A673 (cell line): ENCODE data around the gene ULK4. TPM values are rescaled to one million over a fixed set of nuclear protein-coding genes. Genes with fewer than 3 reads are reported as not detected.
"Not testable (repeated sequence)": the region's sequence is repeated elsewhere in the genome, so short reads cannot be mapped to it uniquely, and the experiment has no call there.

ENCODE experiments used
- BruUV-seq: library from RNA; stranded (reverse); fragments of 400-500 nt; replicated peaks from 2 replicates; lab custom pipeline; 2021; lab: Mats Ljungman, UMichigan
- CTCF ChIA-PET: fragments of 300-600 bp; sonication (Branson Sonifier 250); formaldehyde crosslinking; loops from one replicate; lab custom pipeline; 2022; ENCODE audit warnings: antibody characterized with exemption; lab: Charles Lee
- POLR2A ChIA-PET: fragments of 300-600 bp; sonication (Branson Sonifier 250); formaldehyde crosslinking; loops from one replicate; lab custom pipeline; 2022; ENCODE audit warnings: antibody characterized with exemption; ENCODE audit not compliant: low non-redundant PET; lab: Charles Lee
- DNase-seq: peaks from one replicate; pipeline ENCODE4 v3.0.0-alpha.2; 2015; ENCODE audit warnings: low spot score
- H3K27ac ChIP-seq: fragments of 200-600 bp; sonication (generic); 2 replicates; pipeline ENCODE4 v1.5.1; 2016; ENCODE audit warnings: mixed run types, low read depth, mild to moderate bottlenecking, mixed read lengths, antibody characterized with exemption, low read length; ENCODE audit not compliant: poor library complexity, severe bottlenecking
- H3K27me3 ChIP-seq: fragments of 200-600 bp; sonication (generic); replicated peaks from 2 replicates; pipeline ENCODE4 v1.6.1; 2017; ENCODE audit warnings: mixed run types, low read depth, mild to moderate bottlenecking, mixed read lengths, antibody characterized with exemption, low read length; ENCODE audit not compliant: insufficient read depth, poor library complexity
- H3K36me3 ChIP-seq: fragments of 200-600 bp; sonication (generic); 2 replicates; pipeline ENCODE4 v1.6.1; 2016; ENCODE audit warnings: mixed run types, mild to moderate bottlenecking, mixed read lengths, antibody characterized with exemption, low read length; ENCODE audit not compliant: insufficient read depth, poor library complexity, severe bottlenecking
- H3K4me1 ChIP-seq: fragments of 200-600 bp; sonication (generic); 2 replicates; pipeline ENCODE4 v1.6.1; 2017; ENCODE audit warnings: mixed run types, mild to moderate bottlenecking, mixed read lengths, antibody characterized with exemption, low read length; ENCODE audit not compliant: insufficient read depth, poor library complexity, severe bottlenecking
- H3K4me3 ChIP-seq: fragments of 200-600 bp; sonication (generic); 2 replicates; pipeline ENCODE4 v1.5.1; 2016; ENCODE audit warnings: low read depth, mixed run types, mild to moderate bottlenecking, mixed read lengths, low read length; ENCODE audit not compliant: poor library complexity, severe bottlenecking
- H3K9me3 ChIP-seq: fragments of 200-600 bp; sonication (generic); 2 replicates; pipeline ENCODE4 v1.6.1; 2016; ENCODE audit warnings: mixed run types, low read depth, mild to moderate bottlenecking, mixed read lengths, antibody characterized with exemption, low read length; ENCODE audit not compliant: poor library complexity, severe bottlenecking
- CTCF ChIP-seq: fragments of 300-800, 200-600 bp; sonication (generic); conservative IDR thresholded peaks from 2 replicates; pipeline ENCODE4 v1.5.1; 2017; ENCODE audit warnings: low read depth, mild to moderate bottlenecking, antibody characterized with exemption, low read length, moderate library complexity, mixed read lengths
- EZH2 ChIP-seq: fragments of 200-600 bp; sonication (generic); IDR thresholded peaks from 2 replicates; pipeline ENCODE4 v1.6.1; 2017; ENCODE audit warnings: borderline replicate concordance, low read depth, mild to moderate bottlenecking, mixed read lengths, antibody characterized with exemption, low read length; ENCODE audit not compliant: poor library complexity, severe bottlenecking
- intact Hi-C: fragments of 100-400 bp; cut with micrococcal nuclease; formaldehyde crosslinking; loops from one replicate; pipeline ENCODE4 v1.10.0; 2022; ENCODE audit not compliant: unreplicated experiment
- total RNA-seq: library from RNA; stranded (reverse); gene quantifications from 2 replicates; pipeline ENCODE4 v1.2.3, GENCODE V29; 2021

The ULK4 gene
- total RNA-seq, 1 experiment from 2014 or later, result 7.4 TPM

- TF ChIP-seq EZH2 (no peak), CTCF (no peak)
- DNase-seq, result no peak
- no peaks in the 10 kb centered on the region for H3K27me3 ChIP-seq
- no peaks in the 10 kb centered on the region for H3K9me3 ChIP-seq
- H3K4me3 ChIP-seq, result no peak overlapping the region
- no TSS peak for BruUV-seq
- ChIA-PET POLR2A (no interaction called here), CTCF (no interaction called here)
- H3K27ac ChIP-seq, result no peak overlapping the region
- no peaks in the 10 kb centered on the region for H3K36me3 ChIP-seq
- intact Hi-C loops, result no loop called here
- no peaks in the 10 kb centered on the region for H3K4me1 ChIP-seq
Measured at GRCh38 chr3:41460736-41461135, 501.2 kb downstream of the ULK4 start.

- H3K9me3 ChIP-seq, result no peaks in the 10 kb centered on the region
- no peak overlapping the region for H3K27ac ChIP-seq
- BruUV-seq, result no TSS peak
- no peak for DNase-seq
- TF ChIP-seq CTCF, result no peak
- H3K4me3 ChIP-seq, result no peak overlapping the region
- ChIA-PET CTCF (no interaction called here), POLR2A (no interaction called here)
- H3K27me3 ChIP-seq, result no peaks in the 10 kb centered on the region
- no peaks in the 10 kb centered on the region for H3K4me1 ChIP-seq
- H3K36me3 ChIP-seq, result no peaks in the 10 kb centered on the region
- intact Hi-C loops, result no loop called here
Measured at GRCh38 chr3:41457176-41457575, 504.7 kb downstream of the ULK4 start.

DNA sequence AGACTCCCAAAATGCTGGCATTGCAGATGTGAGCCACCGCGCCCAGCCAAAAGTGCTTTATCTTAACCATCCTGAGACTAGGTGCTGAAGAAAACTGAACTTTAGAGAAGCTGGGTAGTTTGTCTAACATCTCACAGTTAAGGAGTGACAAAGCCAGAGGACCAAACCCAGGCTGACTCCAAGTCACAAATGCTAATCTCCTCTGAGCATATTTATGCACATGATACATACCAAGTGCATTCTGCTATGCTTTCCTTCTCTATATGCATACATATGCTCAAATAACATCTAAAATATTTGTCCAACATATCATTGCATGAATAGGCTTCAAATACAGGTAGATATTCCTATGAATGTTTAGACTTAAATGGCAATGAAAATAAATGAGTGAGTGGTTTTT, 505.7 kb downstream of the ULK4 start:
- Histone ChIP-seq H3K4me1 (no peaks in the 10 kb centered on the region), H3K27me3 (no peaks in the 10 kb centered on the region), H3K36me3 (no peaks in the 10 kb centered on the region), H3K9me3 (no peaks in the 10 kb centered on the region), H3K4me3 (no peak overlapping the region), H3K27ac (no peak overlapping the region)
- ChIA-PET CTCF (no interaction called here), POLR2A (no interaction called here)
- intact Hi-C loops, result no loop called here
- no TSS peak for BruUV-seq
- TF ChIP-seq EZH2, result no peak
- no peak for DNase-seq

- H3K36me3 ChIP-seq, CTCF ChIA-PET, H3K27ac ChIP-seq, H3K9me3 ChIP-seq, H3K4me3 ChIP-seq, intact Hi-C loops, POLR2A ChIA-PET, H3K27me3 ChIP-seq, BruUV-seq, DNase-seq, H3K4me1 ChIP-seq: not testable (repeated sequence)
Measured at GRCh38 chr3:41453618-41454017, 508.3 kb downstream of the ULK4 start.
